IMR-90 (cell line): Measurements from ENCODE around the gene S100A1.

ENCODE experiments used
- CEBPB ChIP-seq: IDR thresholded peaks from 2 replicates; pipeline ENCODE4 v1.6.1; 2012; ENCODE audit warnings: low read depth, low read length, improper control_type of control experiment
- CHD1 ChIP-seq: IDR thresholded peaks from 2 replicates; pipeline ENCODE4 v1.6.1; 2012; ENCODE audit warnings: low read depth, low read length, improper control_type of control experiment
- POLR2A ChIP-seq: IDR thresholded peaks from 2 replicates; pipeline ENCODE4 v1.6.1; 2012; ENCODE audit warnings: mild to moderate bottlenecking, low read depth, low read length
- TF ChIP-seq, protein P1 (sequence below): conservative IDR thresholded peaks from 2 replicates; pipeline ENCODE4 v1.5.1; 2012; ENCODE audit warnings: mild to moderate bottlenecking, low read depth, low read length, improper control_type of control experiment

DNA sequence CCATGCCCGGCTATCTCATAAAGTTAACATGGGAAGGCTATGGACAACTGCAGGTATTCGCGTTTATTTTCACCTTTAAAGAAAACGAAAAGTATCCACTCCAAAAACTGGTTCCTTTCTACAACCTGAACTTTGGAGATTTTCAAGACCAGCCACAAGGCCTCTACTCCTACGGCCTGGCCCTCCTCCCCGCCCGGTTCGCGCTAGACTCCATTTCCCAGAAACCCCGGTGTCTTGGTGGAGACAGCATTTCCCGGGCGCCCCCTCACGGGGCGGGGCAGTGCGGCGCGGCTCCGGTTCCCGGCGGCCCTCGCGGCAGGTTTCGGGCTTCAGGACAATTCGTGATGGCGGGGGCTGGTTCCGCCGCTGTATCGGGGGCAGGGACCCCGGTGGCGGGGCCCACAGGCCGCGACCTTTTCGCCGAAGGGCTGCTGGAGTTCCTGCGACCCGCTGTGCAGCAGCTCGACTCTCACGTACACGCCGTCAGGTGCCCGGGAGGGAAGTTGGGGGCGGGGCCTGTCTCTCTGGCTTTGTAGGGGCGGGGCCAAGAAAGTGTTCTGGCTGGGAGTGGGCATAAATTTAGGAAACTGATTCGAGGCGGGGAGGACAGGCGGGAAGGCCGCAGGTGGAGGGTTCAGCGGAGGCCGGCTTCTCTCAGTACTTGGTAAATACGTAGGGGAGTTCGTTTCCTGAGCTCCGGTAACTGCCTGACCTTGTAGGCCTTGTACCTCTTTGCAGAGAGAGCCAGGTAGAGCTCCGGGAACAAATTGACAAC, 30.4 kb downstream of the S100A1 start, which contains the start of gene SNAPIN:
- TF ChIP-seq, protein P1, sequence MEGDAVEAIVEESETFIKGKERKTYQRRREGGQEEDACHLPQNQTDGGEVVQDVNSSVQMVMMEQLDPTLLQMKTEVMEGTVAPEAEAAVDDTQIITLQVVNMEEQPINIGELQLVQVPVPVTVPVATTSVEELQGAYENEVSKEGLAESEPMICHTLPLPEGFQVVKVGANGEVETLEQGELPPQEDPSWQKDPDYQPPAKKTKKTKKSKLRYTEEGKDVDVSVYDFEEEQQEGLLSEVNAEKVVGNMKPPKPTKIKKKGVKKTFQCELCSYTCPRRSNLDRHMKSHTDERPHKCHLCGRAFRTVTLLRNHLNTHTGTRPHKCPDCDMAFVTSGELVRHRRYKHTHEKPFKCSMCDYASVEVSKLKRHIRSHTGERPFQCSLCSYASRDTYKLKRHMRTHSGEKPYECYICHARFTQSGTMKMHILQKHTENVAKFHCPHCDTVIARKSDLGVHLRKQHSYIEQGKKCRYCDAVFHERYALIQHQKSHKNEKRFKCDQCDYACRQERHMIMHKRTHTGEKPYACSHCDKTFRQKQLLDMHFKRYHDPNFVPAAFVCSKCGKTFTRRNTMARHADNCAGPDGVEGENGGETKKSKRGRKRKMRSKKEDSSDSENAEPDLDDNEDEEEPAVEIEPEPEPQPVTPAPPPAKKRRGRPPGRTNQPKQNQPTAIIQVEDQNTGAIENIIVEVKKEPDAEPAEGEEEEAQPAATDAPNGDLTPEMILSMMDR: peak; percentile 28; the same call in 1 of the 2 replicates
- TF ChIP-seq CHD1: no peak
- peak; percentile 42; the same call in 1 of the 2 replicates for TF ChIP-seq POLR2A
- no peak for TF ChIP-seq CEBPB
